T-helper 2 cell (primary cell): ENCODE results near the gene HYAL2.
"Not testable (repeated sequence)": the region's sequence is repeated elsewhere in the genome, so short reads cannot be mapped to it uniquely, and the experiment has no call there.

ENCODE experiments used
- DNase-seq, 5 experiments: peaks; one replicate each; pipeline versions ENCODE4 v3.0.0 to v3.0.0-alpha.2; 2012 to 2022

Gene HYAL2

DNA sequence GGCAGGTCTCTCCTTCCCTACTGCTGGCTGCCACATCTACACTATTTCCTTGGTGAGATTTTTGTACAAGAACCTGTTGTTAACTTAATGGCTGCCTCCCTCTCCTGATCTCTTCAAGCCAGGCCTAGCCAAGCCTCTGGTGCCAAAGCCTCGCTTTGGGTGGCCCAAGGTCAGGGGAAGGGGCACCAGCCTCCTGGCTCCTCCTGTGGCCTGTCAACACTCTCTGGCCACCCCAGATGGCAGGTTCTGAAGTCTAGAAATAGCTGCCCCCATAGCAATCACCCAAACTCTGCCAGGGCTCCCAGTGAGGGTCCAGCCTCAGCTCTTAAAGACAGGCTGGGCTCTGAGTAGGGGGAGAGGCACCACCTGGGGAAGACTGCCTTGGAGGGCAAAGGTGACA is 35.3 kb downstream of the HYAL2 start:
- no peak for DNase-seq

- no peak for DNase-seq
Measured at GRCh38 chr3:50286322-50287227, 36.0 kb downstream of the HYAL2 start.

DNA sequence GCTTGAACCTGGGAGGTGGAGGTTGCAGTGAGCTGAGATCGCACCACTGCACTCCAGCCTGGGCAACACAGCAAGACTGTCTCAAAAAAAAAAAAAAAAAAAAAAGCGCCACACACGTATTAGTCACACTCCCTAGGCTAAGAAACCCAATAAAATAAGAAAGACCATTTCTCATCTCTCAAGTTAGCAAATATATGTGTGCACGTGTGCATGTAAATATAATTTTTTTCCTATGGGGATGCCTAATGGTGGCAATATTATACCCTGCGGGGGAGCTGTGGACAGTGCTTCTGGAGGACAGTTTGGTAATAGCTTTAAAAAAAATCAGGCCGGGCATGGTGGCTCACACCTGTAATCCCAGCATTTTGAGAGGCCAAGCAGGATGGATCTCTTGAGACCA is 38.4 kb downstream of the HYAL2 start:
- DNase-seq: not testable (repeated sequence)

DNA sequence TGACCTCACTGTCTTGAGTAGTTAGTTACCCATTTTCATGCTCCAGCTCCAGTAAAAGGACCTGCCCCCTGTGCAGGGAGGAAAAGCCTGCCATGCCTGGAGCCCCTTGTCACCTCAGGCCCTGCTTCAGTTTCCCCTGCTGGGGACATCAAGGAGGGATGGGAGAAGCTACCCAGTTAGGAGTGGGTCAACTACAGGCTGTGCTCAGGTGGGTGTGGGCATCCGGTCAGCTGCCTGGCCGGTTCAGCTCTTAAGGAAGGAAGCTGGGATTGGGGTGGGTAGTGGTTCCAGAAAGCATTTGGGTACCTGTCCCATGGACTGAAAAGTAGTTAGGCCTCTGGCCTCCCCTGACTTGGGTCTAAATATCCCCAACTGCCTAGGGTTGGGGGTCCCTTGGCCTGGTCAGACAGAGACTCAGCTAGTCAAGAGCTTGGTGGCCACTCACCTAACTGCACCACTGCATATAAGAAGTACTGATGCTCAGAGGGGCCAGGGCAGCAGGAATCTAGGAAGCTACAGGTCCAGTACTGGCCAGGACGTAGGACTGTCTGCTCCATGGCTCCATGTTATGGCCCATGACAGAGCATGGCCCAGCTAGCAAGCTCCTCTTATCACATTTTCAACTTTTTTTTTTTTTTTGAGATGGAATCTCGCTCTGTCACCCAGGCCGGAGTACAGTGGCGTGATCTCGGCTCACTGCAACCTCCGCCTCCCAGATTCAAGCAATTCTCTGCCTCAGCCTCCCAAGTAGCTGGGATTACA is 43.1 kb downstream of the HYAL2 start:
- DNase-seq: no peak

DNA sequence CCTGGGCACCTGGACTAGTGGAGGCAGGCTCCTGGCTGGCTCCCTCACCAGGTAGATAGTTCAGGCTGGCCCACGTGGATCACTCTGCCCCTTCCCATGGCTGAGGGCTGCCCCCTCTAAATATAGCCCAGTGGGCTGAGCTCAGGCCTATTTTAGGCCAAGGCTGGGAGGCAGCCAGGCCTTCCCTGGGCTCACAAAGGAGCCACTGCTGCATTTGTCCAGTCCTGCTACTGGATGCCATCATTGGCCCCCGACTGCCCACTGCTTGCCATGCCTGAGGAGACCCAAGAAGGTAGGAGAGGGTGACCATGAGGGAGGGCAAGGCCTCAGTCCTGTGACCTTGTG is 43.7 kb downstream of the HYAL2 start, which contains the start of gene LSMEM2:
LSMEM2 (plus strand) TSS at position 208 of the 345 bp plus-strand sequence; CDS start at position 235, 27 bp downstream.
- DNase-seq: no peak

DNA sequence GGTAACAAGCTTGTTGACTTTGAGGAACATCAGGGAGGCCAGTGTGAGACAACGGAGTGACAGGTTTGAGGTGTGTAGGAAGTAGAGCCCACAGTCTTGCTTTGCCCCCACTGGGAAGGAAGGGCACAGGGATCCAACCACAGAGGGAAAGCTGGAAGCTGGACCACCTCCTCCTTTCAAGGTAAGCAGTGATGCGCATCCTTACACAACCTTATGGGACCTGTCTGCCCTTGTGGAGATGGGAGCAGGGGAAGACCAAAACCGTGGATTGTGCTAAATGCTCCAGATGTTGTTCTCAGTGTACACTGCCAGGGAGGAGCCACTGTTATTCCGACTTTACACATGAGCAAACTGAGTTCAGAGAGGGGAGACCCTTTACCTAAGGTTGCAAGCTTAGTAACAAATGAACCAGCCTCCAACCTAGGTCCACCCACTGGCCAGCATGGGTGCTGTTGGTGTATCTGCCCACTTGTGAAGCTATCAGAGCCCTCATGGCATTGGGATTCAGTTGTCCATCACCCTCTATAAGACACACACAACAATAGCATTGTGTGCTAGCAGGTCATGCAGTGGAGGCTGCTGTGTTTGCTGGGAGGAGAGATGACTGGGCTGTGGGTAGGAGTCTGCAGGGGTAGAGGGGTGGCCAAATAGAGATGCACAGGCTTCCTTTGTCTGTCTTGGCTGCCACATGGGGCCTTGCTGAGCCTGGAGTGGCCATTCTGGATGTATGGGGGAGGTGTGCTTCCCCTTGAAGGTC is 44.2 kb downstream of the HYAL2 start:
- no peak for DNase-seq

GRCh38 chr3:50276762-50277101 is 45.8 kb downstream of the HYAL2 start:
- DNase-seq: no peak

DNA sequence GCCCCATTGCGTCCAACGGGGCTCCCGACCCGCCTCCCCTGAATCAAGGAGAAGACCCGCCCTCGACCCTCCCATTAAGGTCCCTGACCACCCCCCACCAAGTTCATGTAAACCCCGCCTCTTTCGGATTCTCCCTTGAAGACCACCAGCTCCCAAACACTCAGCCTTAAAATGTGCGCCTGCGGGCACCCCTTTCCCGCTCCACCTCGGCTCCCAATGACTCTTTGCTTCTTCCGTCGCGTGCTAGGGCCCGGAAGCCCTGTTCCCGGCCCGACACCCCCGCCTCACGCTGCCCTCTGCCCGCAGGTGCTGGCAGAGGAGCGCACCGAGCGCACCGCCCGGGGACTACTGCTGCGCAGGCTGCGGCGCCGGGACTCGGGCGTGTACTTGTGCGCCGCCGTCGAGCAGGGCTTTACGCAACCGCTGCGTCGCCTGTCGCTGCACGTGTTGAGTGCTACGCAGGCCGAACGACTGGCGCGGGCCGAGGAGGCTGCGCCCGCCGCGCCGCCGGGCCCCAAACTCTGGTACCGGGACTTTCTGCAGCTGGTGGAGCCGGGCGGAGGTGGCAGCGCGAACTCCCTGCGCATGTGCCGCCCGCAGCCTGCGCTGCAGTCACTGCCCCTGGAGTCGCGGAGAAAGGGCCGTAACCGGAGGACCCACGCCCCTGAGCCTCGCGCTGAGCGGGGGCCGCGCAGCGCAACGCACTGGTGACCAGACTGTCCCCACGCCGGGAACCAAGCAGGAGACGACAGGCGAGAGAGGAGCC is 46.4 kb downstream of the HYAL2 start:
- DNase-seq: peak in 1 of 5 experiments; percentile 75

- DNase-seq: no peak
Measured at GRCh38 chr3:50275141-50275995, 47.2 kb downstream of the HYAL2 start.

GRCh38 chr3:50274371-50275104 is 48.0 kb downstream of the HYAL2 start:
- peak; percentile 40 to 77 (median 61) for DNase-seq

- no peak for DNase-seq
Measured at GRCh38 chr3:50273689-50274065, 48.9 kb downstream of the HYAL2 start.

DNA sequence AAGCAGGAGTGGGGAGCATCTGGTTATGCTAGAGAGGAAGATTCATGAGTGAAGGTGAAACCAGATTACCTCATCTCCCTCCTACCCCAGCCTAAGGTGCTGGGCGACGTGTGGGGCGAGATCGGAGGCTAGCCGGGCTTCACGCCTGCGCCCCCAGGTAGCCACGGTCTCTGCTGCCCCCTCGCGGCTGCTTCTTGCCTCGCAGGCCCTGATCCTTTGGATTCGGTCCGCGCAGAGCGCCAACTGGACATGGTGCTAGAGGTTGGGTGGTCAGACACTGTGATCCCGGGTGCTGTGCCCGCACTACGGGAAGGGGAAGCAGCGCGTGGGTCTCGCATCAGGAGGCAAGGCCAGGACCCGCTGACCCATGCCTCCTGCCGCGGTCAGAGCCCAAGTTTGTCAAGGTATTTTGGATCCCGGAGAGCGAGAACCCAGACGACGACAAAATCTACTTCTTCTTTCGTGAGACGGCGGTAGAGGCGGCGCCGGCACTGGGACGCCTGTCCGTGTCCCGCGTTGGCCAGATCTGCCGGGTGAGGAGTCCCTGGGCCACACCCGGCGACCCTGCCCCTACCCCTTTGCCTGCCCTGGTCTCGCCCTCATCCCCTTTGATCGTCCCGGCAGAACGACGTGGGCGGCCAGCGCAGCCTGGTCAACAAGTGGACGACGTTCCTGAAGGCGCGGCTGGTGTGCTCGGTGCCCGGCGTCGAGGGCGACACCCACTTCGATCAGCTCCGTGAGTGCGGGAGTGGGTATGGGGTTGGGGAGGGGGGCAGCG is 49.4 kb downstream of the HYAL2 start:
- peak; percentile 68 to 87 (median 83) for DNase-seq

DNA sequence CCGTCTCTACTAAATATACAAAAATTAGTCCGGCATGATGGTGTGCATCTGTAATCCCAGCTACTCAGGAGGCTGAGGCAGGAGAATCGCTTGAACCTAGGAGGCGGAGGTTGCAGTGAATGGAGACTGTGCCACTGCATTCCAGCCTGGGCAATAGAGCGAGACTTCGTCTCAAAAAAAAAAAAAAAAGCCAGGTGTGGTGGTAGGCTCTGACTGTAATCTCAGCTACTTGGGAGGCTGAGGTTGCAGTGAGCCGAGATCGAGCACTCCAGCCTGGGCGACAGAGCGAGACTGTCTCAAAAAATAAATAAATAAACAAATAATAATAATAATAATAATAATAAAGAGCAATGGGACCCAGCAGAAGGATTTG is 50.0 kb downstream of the HYAL2 start:
- not testable (repeated sequence) for DNase-seq

DNA sequence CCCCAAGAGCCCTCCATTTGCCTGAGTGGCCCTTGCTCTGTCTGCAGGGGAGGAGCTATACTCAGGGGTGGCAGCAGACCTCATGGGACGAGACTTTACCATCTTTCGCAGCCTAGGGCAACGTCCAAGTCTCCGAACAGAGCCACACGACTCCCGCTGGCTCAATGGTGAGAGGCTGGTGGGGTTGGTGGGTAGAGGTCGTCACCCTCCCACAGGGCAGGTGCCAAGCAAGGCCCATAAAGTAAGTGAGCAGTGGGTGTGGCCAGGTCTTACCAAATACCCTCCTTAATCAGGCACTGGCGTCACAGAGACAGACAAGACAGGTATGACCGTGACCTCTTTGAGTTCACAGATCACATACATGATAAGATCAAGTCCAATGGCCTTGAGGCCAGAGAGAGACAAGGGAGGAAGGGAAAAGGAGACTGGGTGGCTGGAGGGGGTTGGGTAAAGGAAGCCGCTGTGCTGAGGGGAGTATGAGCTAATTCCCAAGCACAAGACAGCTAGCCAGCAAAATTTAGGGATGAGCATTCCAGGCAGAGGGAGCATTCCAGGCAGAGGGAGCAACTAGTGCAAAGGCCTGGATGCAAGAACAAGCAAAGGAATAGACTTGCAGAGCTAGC is 51.1 kb downstream of the HYAL2 start:
- DNase-seq: no peak

DNA sequence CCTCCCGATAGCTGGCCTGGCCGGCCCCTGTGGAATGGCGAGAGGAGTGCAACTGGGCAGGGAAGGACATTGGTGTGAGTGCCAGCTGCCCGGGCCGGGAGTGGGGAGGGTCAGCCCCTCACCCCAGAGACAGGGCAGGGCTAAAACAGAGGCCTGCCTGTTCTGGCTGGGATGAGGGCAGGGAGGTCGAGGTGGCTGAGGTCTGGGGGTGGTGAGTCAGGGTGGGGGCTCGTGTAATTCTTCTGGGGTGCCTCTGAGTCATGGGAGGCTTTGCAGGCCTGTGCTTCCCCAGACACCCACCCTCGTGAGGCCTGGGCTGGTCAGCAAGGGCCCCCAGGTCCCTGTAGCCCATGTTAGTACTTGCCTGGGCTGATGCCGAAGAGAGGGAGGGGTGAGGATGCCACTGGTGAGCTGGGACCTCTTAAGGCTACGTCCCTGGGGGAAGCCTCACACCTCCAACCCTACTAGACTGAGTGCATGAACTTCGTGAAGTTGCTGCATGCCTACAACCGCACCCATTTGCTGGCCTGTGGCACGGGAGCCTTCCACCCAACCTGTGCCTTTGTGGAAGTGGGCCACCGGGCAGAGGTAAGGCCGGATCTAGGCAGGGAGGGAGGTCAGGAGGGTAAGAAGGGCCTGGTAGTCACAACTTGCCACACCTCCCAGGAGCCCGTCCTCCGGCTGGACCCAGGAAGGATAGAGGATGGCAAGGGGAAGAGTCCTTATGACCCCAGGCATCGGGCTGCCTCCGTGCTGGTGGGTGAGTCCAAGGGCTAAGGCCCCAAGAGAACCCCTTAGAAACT is 51.9 kb downstream of the HYAL2 start:
- no peak for DNase-seq

- DNase-seq: no peak
Measured at GRCh38 chr3:50269977-50270413, 52.5 kb downstream of the HYAL2 start.

- DNase-seq: no peak
Measured at GRCh38 chr3:50269460-50269859, 53.1 kb downstream of the HYAL2 start.

- DNase-seq: no peak
Measured at GRCh38 chr3:50268703-50269451, 53.7 kb downstream of the HYAL2 start, which contains the start of gene SEMA3B. TSS of gene SEMA3B (plus strand) at chr3:50269147. CDS start at chr3:50269241, 94 bp downstream.
